GM12872 (cell line): Measurements from ENCODE around the gene SLIT1.
A peak's percentile ranks its signal among the peaks of the same experiment; 100 is the strongest.

Source experiments
- CTCF ChIP-seq: IDR thresholded peaks from 3 replicates; pipeline ENCODE4 v1.5.1; 2011; ENCODE audit warnings: low read depth, mild to moderate bottlenecking, low read length, moderate library complexity; ENCODE audit not compliant: insufficient read depth

SLIT1 gene

DNA sequence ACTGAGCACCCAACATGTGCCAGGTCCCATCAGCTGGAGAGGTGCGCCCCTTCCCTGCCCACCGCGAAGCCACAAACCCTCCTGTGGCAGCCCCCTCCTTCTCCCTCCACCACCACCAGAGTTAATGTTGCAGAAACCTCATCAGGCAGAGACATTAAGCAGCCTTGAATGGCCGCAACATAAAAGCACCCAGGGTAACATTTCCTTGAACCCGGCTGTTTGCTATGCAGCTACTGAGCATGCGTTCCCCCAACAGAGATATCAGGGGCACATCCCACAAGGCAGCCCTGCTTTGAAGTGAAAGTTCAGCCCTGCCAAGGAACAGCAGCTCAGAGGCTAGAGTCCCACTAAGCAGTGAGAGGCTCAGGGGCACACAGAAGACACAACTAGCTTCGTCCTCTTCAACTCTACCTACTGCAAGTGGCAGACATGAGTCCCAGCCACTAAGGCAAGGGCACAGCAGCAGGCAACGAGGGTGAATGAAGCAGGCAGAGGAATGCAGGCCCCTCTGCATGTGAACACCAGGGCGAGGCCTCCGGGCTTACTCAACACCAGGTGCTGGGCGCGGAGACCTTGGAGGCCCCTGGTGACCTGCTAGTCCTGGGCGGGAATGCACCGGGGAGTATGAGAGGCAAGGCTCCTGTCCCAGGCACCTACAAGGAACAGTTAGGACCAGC, 107.4 kb downstream of the SLIT1 start:
- no peak for TF ChIP-seq CTCF

GRCh38 chr10:97076781-97077180, 109.0 kb downstream of the SLIT1 start:
- no peak for TF ChIP-seq CTCF

- TF ChIP-seq CTCF, result no peak
Observed at GRCh38 chr10:97075961-97076525, 109.7 kb downstream of the SLIT1 start.

- no peak for TF ChIP-seq CTCF
Observed at GRCh38 chr10:97075421-97075820, 110.3 kb downstream of the SLIT1 start.

DNA sequence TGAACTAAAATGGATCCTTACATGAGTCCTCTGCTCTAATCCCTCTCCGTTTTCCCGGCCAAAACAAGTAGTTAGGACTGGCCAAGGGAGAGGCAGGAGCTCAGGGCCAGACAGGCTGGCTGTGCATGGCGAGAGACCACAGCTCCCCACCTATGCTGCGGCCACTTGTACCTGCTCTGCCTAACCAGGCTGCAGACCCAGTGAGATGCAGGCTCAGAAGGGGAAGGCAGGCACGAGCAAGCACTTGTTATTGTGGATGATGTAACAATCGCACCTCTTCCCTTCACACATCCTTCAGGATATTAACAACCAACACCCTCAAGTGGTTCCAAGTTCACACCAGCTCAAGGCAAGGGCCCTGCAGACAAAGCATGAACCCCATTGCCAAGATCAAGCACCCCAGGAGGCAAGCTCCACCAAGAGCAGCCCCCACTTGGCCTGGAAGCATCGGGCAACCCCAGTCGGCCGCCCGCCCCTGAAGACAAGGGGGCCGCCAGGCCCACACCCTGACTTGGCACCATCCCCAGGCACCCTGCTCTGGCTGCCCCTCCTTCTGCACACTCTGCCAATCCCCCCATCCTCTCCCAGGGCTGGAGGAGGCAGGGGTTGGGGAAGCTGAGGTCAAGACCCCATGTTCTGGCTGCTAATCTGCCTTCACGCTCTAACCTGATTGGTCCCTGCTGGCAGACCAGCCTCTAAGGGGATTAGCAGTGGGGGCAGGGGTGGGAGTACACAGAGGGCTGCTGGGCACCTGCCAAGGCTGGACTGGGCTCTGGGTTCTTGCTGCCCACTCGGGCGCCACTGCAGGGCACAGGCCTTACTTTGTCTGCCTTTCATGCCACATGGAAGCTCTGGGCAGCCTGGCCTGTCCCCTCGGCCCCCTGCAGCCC, 111.3 kb downstream of the SLIT1 start:
- no peak for TF ChIP-seq CTCF

GRCh38 chr10:97072851-97073665, 112.7 kb downstream of the SLIT1 start:
- TF ChIP-seq CTCF, result peak; percentile 98

GRCh38 chr10:97071496-97071895, 114.3 kb downstream of the SLIT1 start:
- TF ChIP-seq CTCF, result no peak
